CD4-positive, alpha-beta T cell treated with Interleukin-4 for 1 hour (primary cell): ENCODE data around the gene SMPD3.
A peak's percentile ranks its signal among the peaks of the same experiment; 100 is the strongest.

ENCODE experiments used
- DNase-seq, 2 donors: peaks; one replicate each; pipeline ENCODE4 v3.0.0-alpha.2; 2020 to 2022

The SMPD3 gene

DNA sequence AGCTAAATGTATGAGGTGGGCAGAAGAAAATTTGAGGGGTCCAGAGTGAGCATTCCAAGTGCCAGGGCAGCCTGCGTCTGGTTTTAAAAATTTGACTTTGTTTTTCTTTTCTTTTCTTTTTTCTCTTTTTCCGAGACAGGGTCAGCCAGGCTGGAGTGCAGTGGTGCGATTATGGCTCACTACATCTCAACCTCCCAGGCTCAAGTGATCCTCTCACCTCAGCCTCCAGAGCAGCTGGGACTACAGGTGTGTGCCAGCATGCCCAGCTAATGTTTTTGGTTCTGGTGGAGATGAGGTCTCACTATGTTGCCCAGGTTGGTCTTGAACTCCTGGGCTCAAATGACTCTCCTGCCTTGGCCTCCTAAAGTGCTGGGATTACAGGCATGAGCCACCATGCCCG, 15.6 kb downstream of the SMPD3 start:
- DNase-seq, result no peak

- no peak for DNase-seq
Observed at GRCh38 chr16:68429076-68429854, 19.0 kb downstream of the SMPD3 start.

GRCh38 chr16:68427649-68428303, 20.5 kb downstream of the SMPD3 start:
- DNase-seq, result no peak

DNA sequence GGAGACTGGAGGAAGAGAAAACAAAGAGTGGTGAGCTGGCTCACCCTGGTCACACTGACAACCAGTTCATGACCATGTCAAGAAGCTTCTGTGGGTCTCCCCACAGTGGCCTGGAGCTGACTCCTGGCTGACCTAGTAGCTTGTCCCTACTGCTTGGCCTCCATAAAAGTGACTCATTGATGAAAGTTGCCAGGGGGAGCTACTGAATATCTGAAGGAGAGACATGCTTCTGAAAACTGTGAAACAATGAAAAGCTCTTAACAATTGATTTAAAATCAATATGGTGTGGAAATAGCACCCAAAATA, 22.0 kb downstream of the SMPD3 start:
- DNase-seq, result no peak

DNA sequence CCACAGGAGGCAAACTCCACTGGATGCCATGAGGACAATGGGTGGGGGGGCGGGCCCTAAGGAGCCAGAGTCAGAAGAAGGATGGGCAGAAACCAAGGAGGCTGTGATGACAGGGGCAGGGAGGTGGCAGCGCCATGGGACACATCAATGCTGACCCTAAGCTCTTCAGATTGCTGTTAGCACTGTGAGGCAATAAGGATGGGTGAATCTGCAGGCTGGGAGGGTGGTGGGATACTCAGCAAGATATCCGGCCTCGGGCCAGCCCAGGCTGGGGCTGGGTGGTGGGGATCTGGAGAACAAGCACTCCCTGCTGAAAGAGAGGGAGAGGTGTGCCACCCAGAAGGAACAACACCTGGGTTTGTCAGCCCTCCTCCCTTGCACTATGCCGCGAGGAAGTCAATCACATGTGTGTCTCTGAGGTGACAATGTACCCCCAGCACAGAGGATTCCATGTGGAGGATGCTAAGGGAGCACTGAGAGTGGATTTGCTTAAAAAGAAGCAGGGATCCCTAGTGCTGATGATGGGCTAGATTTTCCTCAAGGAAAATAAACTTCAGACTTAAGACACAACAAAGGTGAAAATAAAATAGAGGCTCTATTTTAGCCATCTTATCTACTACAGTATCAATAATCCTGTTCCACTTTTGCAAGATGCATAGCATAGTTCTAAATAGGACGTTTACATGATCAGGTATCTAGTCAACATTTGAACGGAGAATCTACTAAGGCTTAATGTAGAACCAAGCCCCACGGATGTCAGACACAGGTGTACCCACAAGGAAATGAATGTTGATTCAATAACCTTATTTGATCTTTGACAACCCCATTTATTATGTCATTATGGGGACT, 22.6 kb downstream of the SMPD3 start:
- no peak for DNase-seq

GRCh38 chr16:68423771-68424170, 24.5 kb downstream of the SMPD3 start:
- no peak for DNase-seq

GRCh38 chr16:68422396-68422960, 25.8 kb downstream of the SMPD3 start:
- DNase-seq, result no peak

DNA sequence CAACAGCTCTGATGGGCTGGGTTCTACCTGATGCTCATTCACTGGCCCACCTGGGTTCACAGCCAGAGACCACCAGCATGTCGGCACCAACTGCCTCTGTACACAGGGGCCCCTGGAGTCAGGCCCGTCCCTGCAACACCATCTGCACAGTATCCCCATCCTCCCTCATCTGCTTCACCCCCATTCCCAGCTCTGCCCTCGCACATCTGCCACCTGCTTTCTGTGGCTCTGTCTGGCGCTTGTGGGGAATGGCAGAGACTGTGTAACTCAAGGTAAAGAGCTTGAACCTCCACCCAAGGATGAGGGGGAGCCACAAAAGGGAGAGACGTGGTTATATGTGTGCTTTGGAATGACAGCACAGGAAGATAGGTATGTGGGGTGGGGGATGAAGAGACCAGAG, 27.2 kb downstream of the SMPD3 start:
- DNase-seq, result no peak

DNA sequence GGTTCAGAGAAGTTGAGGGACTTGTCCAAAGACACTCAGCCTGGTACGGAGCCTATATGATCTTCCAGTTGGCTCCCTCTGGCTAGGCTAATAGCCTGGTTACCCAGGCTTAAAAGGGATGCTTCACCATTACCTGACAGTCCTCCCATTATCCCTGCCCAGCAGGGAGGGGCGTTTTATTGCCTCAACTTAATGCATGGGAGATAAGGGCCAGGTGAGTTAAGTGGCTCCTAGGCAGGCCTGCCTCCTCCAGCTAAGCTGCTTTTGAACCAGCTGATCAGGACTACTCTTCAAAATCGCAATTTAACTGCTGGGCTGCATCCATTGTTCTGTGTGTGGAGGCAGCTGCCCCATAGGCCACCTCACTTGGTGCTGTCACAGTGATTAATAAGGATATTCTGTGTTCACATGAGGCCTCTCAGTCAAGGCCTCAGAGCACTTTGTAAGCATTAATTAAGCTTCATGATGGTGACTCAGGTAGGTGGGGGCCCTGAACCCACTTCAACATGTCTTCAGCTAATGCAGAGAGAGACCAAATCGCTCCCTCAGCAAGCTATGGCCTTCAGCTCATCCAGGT, 27.9 kb downstream of the SMPD3 start:
- DNase-seq, result no peak

DNA sequence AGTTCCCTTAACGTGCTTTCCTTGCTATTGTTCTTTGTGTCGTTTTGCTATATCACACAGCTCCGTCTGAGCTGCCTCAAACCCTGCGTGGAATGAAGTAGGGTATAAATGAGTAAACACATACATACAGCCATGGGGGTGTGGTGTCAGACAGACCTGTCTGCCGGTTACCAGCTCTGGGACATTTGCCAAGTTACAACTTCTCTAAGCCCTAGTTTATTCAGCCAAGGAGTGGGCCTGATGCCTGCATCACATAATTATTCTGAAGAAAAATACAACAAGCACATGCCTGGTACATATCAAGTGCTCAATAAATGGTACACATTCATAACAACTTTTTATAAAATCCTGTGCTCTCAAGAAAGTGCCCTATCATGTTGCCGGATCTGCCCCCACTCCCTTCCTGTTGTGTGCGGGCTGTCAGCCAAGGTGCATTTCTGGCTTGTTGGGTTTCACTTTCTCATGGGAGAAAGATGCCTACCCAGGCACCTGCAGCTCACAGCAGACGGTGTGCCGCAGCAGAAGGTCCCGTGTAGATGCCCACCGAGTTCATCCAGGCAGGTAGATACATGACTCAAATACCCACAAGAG, 30.5 kb downstream of the SMPD3 start:
- DNase-seq, result peak; percentile 77 to 85

DNA sequence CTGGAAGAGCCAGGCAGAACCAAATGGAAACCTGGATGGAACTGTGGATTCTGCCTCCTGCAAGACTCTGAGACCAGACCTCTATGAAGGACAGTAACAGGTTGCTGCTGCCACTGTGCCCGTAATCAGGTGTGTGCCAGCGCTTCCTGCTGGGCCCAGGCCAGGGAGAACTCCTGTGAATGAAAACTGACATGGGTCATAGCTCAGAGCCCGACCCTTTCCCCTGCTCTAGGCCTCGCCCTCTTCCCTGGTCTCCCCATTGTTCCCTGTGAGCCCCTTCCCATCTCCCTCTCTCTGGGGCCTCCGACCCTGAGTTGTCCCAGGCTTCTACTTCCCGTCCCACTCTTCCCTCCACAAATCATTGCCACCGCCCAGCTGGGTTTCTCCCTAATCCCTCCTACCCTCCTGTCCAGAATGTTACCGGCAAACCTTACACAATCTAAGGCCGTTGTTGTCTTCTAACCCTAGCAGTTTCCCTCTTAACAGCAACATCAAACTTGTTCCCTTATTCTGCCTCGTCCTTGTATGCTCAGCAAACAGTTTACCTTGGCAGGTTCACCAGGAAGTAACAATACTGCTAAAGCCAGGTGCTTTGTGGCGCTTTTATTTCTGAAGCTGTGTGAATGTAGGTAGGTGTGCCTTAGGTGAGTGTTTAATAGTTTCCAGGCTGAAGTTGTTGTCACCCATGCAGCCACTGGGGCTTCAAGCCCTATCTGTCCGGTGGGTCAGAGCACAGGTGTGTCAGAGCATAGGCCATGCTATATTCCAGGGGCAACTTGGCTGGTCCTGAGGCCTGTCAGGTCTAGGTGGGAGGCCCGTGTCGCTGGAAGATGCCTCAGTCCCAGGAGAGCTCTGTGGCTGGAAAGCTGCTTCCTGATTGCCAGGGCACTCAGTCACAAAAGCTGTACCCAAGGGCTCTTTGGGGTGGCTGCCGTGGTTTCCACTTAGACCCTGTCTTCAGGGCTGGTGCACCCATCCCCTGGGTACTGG, 32.0 kb downstream of the SMPD3 start:
- no peak for DNase-seq

DNA sequence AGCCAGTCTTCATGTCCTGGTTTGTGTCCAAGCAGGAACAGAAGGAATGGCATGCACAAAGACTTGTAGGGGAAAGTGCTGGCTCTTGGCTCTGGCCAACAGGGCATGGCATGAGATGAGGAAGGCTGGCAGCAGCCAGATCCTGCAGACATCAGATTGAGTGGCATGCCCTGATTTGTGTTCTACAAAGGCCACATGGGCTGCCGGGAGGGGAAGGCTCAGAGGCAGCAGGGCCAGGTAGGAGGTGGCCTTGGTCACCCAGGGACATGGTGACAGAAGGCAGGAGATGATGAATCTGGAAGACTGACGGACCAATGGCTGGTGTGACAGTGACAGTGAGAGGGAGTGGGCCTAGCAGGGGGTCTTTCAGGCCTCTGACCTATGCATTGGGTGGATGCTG, 33.7 kb downstream of the SMPD3 start:
- no peak for DNase-seq

- no peak for DNase-seq
Observed at GRCh38 chr16:68412061-68412460, 36.2 kb downstream of the SMPD3 start.

DNA sequence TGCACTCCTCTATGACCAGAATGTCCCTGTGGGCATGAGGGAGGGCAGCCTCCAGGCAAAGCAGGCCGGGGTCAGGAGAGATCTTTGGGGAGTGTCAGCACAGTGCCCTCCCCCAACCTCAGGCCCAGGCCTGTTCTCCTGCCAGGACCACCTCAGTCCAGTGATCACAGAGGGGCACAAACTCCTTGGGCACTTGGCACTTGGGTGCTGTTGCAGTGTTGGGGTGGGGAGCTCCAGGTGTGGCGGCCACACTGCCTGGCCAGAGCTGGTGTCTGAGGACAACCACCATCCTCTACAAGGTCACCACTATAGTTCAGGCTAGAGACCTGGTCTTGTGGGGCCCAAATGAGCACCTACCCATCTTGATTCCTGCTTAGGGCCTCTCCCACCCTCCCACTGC, 37.2 kb downstream of the SMPD3 start:
- no peak for DNase-seq

GRCh38 chr16:68408967-68409366, 39.3 kb downstream of the SMPD3 start:
- DNase-seq, result no peak

GRCh38 chr16:68408428-68408827, 39.9 kb downstream of the SMPD3 start:
- no peak for DNase-seq

- DNase-seq, result no peak
Observed at GRCh38 chr16:68406458-68407152, 41.7 kb downstream of the SMPD3 start.

DNA sequence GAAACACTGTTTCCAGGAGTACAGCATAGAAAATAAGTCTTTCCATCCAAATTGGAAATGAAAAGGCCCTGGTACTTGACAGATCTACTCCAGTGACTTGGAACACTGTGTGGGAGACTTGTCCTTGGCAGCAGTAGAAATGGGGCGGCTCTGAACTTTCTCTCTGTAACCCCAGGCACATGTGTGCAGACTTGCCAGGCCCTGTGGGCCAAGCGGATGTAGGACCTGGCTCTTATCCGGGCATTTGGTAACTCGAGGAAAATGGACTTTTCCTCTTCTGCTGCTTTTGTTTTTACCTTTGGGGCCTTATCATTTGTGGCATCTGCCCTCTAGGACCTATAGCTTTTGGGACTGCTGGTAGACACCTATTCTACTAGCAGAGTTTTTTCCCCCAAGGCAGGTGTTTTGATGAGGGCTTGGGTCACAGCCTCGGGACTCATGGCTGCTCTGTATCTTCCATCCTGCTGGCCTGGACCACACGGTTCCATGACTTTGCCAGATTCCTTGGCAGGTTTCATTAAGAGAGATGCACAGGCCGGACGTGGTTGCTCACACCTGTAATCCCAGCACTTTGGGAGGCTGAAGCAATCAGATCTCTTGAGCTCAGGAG, 43.5 kb downstream of the SMPD3 start:
- no peak for DNase-seq

- no peak for DNase-seq
Observed at GRCh38 chr16:68403704-68404103, 44.6 kb downstream of the SMPD3 start.

DNA sequence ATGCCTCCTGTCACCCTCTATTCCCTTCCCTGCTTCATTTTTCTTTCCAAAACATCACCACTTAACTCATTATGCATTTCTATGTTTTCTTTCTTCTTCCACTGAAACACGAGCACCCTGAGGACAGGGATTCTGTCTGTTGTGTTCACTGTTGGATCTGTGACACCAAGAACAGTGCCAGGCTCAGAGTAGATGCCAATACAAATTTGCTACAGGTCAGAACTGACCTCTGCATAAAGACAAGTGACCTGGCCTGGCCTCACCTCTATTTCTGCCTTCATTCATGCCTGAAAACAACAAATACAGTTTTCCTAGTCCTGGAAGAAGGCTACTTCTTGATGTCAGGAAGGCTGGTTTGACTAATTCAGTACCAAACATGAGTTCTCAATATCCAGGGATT, 45.1 kb downstream of the SMPD3 start:
- no peak for DNase-seq

GRCh38 chr16:68402748-68403040, 45.6 kb downstream of the SMPD3 start:
- DNase-seq, result no peak
